Lower leg skin (tissue), 4 donors: Measurements from ENCODE around the gene TRPM3. TPM values are rescaled to one million over a fixed set of nuclear protein-coding genes. Genes with fewer than 3 reads are reported as not detected.

Experiments used
- DNase-seq, 2 donors: peaks; one replicate each; pipeline ENCODE4 v3.0.0-alpha.2; 2019; ENCODE audit warnings: low spot score in 2 of 2
- H3K4me3 ChIP-seq: fragments of 200-600 bp; sonication (generic); 2 replicates; pipeline ENCODE4 v1.5.1; 2017; ENCODE audit warnings: mild to moderate bottlenecking, low read depth; ENCODE audit not compliant: poor library complexity, severe bottlenecking
- POLR2A ChIP-seq, 2 donors: fragments of 450-650 bp; IDR thresholded peaks; one replicate each; pipeline ENCODE4 v1.6.1; 2016 to 2017; ENCODE audit warnings: antibody characterized with exemption in 2 of 2, mild to moderate bottlenecking in 1 of 2, moderate library complexity in 1 of 2
- WGBS, 2 donors: methylation state at CpG; one replicate each; pipeline ENCODE4 v1.1.5; 2018; 5-methylcytosine and 5-hydroxymethylcytosine counted together
- intact Hi-C: fragments of 100-400 bp; cut with DNase I; formaldehyde crosslinking; loops from one replicate; pipeline ENCODE4 v1.15.0; 2023; ENCODE audit warnings: low total_unique reads
- total RNA-seq, 4 donors: library from RNA; depleted of rRNA; stranded (reverse); fragments of >200 nt; gene quantifications; one replicate each; pipeline ENCODE4 v1.1.0, GENCODE V29; 2016
- TF ChIP-seq, protein P1 (sequence below), 3 donors: fragments of 450-650 bp; IDR thresholded peaks; one replicate each; pipeline ENCODE4 v1.5.1; 2016; ENCODE audit warnings: antibody characterized with exemption in 3 of 3, mild to moderate bottlenecking in 3 of 3, moderate library complexity in 2 of 3

Gene TRPM3
- total RNA-seq, 4 donors from 2014 or later: 0.10 to 0.29 TPM; not detected in 2

DNA sequence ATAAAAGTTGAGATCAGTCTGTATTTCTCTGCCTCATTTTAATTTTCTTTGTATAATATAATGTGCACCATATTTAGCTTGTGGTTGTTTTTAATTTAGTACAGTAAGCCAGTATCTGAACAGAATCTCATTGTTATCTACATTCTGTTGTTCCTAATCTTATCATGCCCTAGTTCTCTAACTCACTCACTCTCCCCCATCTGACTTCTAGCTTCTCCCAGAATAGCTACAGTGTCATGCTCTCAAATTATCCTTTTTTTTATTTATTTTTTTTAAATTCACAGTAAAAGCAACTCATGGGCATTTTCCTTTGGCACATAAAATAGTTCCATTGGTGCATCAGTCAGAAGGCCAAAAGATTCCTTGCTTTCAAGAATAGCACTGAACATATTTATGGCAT is 156.6 kb downstream of the TRPM3 start:
- DNase-seq: no peak
- intact Hi-C loops: no loop called here
- TF ChIP-seq, protein P1, sequence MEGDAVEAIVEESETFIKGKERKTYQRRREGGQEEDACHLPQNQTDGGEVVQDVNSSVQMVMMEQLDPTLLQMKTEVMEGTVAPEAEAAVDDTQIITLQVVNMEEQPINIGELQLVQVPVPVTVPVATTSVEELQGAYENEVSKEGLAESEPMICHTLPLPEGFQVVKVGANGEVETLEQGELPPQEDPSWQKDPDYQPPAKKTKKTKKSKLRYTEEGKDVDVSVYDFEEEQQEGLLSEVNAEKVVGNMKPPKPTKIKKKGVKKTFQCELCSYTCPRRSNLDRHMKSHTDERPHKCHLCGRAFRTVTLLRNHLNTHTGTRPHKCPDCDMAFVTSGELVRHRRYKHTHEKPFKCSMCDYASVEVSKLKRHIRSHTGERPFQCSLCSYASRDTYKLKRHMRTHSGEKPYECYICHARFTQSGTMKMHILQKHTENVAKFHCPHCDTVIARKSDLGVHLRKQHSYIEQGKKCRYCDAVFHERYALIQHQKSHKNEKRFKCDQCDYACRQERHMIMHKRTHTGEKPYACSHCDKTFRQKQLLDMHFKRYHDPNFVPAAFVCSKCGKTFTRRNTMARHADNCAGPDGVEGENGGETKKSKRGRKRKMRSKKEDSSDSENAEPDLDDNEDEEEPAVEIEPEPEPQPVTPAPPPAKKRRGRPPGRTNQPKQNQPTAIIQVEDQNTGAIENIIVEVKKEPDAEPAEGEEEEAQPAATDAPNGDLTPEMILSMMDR (IDR thresholded peaks at IDR 0.05): no peak
- TF ChIP-seq POLR2A (IDR thresholded peaks at IDR 0.05): no peak
- H3K4me3 ChIP-seq: no peak overlapping the region

DNA sequence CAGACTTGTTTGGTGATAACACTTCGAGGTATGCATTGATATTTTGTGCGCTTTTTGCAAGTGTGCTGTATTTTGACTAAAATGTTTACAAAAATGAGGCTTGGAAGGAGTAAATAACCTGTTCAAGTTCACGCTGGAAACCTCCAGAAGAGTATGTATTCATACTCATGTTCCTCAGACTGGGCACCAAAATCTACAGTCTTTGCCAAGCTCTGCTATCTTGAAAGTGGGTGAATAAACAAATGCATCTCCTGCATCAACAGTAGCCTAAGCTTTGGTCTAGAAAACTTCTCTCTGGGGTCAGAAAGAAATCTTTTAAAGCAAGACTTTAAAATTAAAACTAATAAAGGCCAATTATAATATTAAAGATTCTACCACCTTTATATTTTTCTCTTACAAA is 157.9 kb downstream of the TRPM3 start:
- H3K4me3 ChIP-seq: no peak overlapping the region
- intact Hi-C loops: no loop called here
- no peak for DNase-seq
- TF ChIP-seq, protein P1 (IDR thresholded peaks at IDR 0.05): no peak
- TF ChIP-seq POLR2A (IDR thresholded peaks at IDR 0.05): no peak
- 62 to 70% methylated on average over 3 of the region's 3 CpGs for WGBS, 2 donors

DNA sequence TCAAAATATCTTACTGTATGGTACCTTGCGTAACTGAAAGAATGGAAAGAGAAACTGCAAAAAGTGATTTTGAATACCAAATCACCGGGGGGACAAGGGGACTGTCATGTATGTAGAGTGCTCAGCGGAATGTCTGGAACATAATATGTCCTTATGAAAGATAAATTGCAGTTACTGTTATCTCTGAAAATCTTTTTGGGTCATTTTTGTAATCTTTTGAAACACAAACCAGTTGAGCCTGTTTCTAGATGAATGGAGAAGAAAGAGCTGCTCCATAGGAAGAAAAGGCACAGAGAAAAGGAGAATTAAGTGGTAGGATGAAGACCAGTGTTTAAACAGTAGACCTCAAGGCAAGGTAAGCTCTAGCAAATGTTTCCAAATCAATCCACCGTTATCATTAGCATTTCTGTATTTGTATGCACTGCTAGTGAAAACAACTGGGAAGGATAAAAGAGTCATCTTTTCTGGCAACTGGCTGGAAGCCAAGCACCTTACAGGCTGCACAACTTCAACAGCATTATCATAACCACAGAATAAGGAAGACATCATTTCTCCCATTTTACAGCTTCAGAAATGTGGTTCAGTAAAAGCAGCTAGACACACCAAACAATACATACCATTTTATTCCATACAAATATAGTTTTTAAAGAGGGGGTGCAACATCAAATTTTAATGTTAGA is 158.5 kb downstream of the TRPM3 start:
- 70 to 71% methylated on average over 4 of the region's 4 CpGs for WGBS, 2 donors
- TF ChIP-seq POLR2A (IDR thresholded peaks at IDR 0.05): no peak
- TF ChIP-seq, protein P1 (IDR thresholded peaks at IDR 0.05): no peak
- DNase-seq: no peak
- H3K4me3 ChIP-seq: no peak overlapping the region
- intact Hi-C loops: no loop called here

DNA sequence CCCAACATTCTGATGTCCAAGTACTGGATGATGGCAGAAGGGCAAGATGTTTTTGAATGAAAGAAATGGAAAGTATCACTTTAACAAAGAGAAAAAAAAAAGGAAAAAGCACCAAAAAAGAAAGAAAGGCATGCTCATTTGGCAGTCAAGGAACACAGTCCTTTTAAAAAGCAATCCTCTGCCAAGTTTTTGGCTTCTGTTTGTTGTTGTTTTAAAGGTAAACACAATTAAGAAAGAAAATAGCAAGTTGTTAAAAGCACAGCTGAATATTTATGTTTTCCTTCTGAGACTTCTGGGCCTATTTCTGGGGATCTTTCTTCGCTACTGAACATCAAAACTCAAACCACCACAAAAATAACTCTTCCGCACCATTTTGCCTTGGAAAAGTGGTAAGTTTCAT is 162.1 kb downstream of the TRPM3 start:
- 91 to 92% methylated on average over 2 of the region's 2 CpGs for WGBS, 2 donors
- DNase-seq: no peak
- no peak overlapping the region for H3K4me3 ChIP-seq
- intact Hi-C loops: no loop called here
- TF ChIP-seq POLR2A (IDR thresholded peaks at IDR 0.05): no peak
- TF ChIP-seq, protein P1 (IDR thresholded peaks at IDR 0.05): no peak

DNA sequence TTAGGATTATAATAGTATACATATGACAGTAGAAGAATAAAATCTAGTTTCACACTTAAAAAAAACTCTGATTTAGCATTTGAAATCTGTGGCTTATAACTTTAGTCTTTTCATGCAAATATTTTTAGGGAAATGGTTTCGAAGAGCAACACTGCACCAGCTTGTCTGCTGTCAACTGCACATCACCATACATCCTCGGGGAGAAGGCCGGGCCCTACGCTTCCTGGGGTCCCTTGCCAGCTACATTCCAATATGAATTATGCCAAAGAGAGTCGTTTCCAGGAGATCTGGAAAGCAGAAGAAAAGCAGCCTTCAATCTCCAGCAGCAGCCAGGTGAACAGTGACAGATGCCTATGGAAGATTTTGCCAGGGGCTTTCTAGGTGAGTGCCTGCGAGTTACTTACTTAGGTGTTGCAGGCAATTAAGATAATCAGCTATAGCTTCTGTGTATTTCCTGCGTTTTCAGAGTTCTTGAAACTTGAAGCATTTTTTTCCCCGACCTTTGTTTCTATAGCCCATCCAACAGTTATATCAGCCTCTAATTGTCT is 166.8 kb downstream of the TRPM3 start:
- 31 to 47% methylated on average over 8 of the region's 8 CpGs for WGBS, 2 donors
- no peak overlapping the region for H3K4me3 ChIP-seq
- intact Hi-C loops: no loop called here
- no peak for DNase-seq
- TF ChIP-seq POLR2A (IDR thresholded peaks at IDR 0.05): no peak
- TF ChIP-seq, protein P1 (IDR thresholded peaks at IDR 0.05): no peak

DNA sequence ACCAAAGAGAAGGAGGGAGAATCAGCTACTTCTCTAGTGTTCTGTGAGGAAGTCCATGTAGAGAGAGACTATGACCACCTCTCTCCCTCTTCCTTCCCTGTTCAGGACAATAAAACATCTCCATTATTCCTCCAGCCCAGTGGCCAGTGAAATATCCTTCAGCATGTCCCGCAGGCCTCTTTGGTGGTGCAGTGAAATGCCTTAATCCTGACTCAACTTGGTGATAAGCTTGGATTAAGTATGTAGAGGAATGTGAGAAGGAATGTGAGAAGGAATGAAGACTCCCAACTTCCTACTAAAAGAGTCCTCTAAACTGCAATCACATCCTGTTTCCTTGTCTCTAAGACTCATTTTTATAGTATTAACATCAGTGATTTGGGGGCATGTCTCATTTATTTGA is 167.3 kb downstream of the TRPM3 start:
- 32 to 39% methylated on average over 1 of the region's 1 CpG for WGBS, 2 donors
- no peak for DNase-seq
- H3K4me3 ChIP-seq: no peak overlapping the region
- TF ChIP-seq POLR2A (IDR thresholded peaks at IDR 0.05): no peak
- TF ChIP-seq, protein P1 (IDR thresholded peaks at IDR 0.05): no peak
- intact Hi-C loops: no loop called here
